Posterior cingulate gyrus (tissue), 11 donors: ENCODE measurements around the gene ZFP92.
"Not testable (repeated sequence)": the region's sequence is repeated elsewhere in the genome, so short reads cannot be mapped to it uniquely, and the experiment has no call there.

Experiments
- DNase-seq, 10 donors: peaks; one replicate each; pipeline versions ENCODE4 v3.0.0 to v3.0.0-alpha.2; 2020 to 2021; ENCODE audit warnings: mixed read lengths in 3 of 10
- intact Hi-C: fragments of 100-400 bp; cut with DNase I; formaldehyde crosslinking; loops from one replicate; pipeline ENCODE4 v1.15.1; 2023

ZFP92 gene

GRCh38 chrX:153384973-153385372, 26.3 kb upstream of the ZFP92 start:
- DNase-seq, intact Hi-C loops: not testable (repeated sequence)

- no peak for DNase-seq
- intact Hi-C loops = no loop called here
Observed at GRCh38 chrX:153386097-153386496, 25.2 kb upstream of the ZFP92 start.

DNA sequence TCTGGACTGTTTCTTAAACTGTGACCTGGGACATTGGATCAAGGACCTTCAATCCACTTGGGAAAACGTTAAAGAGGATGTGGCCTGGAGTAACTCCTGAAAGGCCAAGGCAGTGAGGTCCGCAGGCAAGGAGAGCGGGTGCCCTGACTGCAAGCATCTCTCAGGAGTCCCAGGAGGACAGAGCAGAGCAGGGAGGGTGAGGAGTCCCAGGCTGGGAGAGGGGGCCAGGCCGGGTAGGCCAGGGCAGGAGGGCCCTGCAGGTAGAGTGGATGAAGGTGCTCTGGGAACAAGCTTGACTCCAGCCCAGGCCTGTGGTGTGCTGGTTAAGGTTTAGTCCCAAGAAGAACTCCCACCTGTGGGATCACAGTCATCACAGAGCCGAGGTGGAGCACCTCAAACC, 23.9 kb upstream of the ZFP92 start:
- intact Hi-C loops = no loop called here
- peak in 2 of 10 donors; percentile 58 to 76 for DNase-seq

DNA sequence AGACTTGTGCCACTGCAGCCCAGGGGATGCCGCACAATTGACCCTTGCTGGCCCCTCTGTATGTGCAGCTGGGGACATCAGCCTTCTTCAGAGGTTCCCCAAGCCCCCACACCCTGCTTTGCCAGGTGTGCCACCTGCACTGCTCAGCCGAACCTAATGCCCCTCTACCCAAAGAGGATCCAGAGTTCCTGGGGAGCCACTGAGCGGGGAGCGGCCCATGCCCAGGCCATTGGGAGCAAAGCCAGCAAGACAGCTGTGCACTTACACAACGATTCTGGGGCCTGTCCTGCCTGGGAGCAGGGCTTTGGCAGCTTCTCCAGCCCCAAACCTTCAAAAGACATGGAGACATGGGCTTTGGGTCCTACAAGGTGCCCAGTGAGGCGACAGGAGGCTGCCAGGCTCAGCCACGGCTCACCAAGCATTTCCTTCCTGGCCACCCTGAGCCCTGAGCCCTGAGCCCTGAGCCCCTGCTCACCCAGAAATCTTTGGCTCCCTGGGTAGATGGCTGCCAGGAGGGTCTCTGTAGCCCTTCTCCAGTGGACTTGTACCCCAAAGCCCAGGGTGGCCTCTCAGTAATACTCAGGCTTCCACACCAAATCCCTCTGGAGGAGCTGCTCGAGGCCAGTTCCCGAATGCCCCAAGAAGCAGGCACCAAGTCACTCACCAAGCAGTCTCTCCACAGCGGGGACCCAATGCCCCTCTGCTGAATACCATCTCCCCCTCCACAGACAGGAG, 23.1 kb upstream of the ZFP92 start:
- intact Hi-C loops = no loop called here
- DNase-seq = peak in 1 of 10 donors; percentile 62

GRCh38 chrX:153388722-153389459, 22.4 kb upstream of the ZFP92 start:
- intact Hi-C loops = no loop called here
- DNase-seq = no peak

- DNase-seq, intact Hi-C loops: not testable (repeated sequence)
Observed at GRCh38 chrX:153389460-153389768, 21.9 kb upstream of the ZFP92 start.

DNA sequence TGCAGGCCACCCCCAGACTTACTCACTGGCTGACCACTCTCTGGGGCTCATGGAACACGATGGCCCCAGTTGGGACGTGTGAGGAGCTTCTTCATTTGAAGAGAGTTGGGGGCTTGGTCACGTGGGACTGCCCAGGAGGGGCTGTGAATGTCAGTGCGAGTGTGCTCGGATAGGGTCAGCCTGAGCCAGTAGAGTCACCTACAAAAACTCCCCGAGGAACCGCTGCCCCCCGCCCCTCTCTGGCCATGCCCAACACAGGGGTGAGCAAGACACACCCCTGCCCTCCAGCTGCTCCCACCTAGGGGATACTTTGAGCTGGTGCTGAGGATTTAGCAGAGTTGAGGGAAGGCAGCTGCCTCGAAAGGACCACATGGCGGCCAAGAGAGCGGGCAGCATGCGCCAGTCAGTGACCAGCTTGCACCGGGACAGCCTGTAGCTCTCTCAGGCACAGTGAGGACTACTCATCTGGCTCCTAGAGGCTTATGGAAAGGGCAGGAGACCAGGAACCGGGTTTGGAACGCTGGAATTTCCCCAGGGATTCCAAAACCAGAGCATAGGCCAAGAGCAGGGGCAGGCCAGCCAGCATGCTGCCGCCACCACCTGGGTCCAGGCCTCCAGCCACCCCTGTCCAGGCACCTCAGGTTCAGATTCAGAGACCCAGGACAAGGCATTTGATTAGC, 18.5 kb upstream of the ZFP92 start:
- intact Hi-C loops = no loop called here
- DNase-seq = peak in 1 of 10 donors; percentile 70

DNA sequence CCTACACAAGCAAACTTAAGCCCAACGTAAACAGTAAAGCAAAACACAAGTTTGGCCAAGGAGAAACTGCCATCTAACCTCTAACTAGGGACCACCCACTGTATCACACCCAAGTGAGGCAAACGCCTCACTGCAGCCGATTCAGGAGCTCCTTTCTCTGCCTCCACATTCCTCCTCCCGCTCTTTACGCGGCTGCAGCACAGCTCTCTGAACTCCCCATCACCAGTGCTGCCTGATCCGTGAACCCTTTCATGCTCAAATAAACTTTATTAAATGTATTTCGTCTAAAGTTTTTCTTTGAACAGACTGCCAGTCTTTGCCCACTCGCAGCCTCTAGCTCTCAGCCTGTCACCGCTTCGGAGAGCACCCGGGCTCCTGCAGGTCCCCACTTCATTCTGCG, 16.7 kb upstream of the ZFP92 start:
- intact Hi-C loops = no loop called here

GRCh38 chrX:153395613-153396319, 15.5 kb upstream of the ZFP92 start:
- DNase-seq = peak in 1 of 10 donors; percentile 35
- intact Hi-C loops = no loop called here

More for the DNA sequence above, 16.7 kb upstream of the ZFP92 start:
- DNase-seq = peak in 1 of 10 donors; percentile 63

DNA sequence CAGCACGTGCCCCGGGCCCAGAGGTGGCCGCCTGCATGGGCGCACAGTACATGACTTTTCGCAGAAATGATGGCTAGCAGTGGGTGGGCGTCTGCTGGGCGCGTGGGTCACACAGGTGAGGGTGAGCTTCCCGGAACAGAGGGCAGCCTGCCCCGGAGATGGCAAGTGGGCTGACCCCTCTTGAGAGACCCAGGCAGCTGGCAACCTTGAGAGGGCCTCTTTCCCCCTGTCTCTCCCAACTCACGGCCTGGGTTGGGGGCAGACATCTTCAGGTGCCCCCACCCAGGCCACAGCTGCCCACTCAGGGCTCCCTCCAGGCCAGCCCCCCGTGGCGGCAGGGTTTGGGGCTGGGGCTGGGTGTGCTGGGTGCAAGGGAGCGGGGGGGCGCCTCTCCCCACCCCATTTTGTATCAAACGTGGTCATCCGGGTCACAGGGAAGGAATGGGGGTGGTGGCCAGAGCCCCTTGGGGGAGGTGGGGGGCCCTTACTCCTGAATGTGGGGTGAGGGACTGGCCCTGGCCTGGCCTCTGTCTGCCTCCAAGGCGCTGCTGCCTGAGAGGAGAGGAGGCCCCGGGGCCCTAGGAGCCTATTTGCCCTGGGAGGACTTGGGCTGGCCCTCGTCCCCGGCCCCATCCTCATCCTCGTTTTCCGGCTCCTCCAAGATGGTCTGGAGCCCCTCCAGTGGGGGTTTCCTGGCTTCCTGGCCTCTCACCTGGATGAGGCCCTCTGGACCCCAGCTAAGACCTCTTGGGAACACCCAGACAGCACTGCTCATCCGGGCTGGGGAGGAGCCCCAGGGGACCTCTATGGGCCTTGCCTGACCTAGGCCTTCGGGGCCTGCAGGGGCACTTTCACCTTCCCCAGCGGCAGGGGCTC, 14.7 kb upstream of the ZFP92 start:
- peak in 1 of 10 donors; percentile 85 for DNase-seq
- intact Hi-C loops = no loop called here

DNA sequence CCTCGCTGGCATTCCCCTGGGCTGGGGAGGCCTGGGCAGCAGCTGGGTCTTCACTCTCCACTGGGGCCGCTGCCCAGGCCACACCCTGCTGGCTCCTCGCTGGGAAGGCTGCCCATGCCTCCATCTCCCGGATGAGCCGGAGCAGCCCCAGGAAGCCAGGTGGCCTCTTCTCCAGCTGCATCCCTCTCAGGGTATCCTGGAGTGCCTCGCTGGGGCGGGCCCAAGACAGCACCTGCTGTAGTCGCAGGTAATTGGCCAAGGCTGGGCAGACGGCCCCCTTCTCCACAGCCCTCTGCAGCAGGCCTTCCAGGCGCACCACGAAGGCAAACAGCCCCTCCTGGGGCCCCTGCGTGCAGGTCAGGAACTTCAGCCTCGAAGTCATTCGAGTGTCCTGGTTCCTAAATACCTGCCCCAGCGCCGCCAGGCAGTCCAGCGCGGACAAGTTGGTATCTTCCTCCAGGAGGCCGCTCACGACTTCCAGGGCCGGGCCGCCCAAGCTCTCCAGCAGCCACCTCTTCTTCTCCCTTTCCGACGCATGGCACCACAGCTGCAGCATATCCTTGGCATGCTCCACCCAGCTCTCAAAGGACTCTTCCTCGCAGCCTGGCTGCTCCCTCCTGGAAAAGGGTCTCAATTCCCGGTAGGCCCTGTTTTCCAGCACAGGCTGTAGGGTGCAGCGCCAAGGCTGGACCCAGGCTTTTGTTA, 13.9 kb upstream of the ZFP92 start:
- DNase-seq = peak in 1 of 10 donors; percentile 74
- intact Hi-C loops = no loop called here

DNA sequence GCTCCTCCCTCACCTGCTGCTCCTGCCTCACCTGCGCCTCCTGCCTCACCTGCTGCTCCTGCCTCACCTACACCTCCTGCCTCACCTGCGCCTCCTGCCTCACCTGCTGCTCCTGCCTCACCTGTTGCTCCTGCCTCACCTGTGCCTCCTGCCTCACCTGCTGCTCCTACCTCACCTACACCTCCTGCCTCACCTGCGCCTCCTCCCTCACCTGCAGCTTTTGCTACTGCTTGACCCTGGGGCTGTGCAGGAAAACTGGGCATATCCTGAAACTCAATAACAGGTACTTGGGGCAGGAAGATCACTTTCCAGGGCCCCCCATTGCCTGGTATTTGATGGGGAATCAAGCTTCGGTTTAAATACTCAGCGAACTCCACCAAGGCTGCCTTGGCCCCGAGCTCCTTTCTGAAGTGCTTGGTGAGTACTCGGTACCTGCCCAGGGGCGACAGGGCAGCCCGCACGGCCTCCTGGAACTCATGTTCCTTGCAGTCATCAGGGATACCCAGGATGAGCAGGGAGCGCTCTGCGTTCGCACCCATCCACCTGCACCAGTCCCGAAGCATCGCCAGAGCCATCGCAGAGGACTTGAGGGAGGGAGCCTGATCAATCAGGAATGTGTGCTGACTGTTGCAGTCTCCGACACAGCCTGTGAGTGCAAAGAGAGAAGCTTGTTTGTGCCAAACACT, 12.9 kb upstream of the ZFP92 start:
- peak in 2 of 10 donors; percentile 39 to 67 for DNase-seq
- intact Hi-C loops = no loop called here

DNA sequence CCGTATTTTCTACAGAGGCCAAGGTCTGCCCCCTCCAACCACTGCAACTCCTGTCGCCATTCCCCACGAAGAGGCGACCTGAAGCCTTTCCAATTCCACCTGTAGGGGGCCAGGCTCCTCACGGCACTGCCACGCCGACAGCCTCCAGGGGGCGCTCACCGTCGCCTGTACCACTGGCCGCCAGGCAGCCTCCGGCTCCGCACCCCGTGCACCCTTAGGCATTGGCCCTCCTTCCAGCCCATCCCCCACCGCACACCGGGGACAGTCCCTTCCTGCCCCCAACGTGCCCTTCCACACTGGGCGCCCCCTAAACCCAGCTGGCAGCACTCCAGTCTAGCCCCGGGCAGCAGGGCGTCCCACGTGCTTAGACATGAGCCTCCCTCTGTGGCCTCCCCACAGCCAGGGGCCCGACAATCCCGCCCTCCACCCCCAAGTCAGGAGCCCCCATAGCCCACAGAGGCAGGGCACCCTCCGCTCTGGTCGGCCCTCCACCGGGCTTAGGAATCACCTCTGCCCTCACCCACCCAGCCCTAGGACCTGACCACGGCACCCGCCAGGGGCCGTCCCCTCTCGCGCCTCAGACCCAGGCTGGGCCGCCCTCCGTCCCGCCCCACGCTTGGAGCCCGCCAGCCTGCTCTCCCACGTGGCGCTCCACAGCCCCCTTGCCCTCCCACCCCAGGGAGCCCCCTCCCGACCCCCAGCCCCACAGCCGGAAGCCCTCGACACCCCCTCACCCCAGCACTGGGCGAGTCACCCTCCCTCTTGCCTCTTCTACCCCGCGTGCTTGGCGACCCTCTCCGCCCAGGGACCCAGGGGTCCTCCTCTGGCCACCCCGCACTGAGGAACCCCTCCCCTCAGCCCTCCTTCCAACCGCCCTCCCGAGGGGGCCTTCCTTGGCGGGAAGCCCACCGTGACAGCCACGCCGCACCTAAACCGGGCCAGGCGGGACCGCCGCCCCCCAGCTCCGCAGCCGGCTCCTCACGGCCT, 10.8 kb upstream of the ZFP92 start:
- peak in 4 of 10 donors; percentile 16 to 81 (median 74) for DNase-seq
- intact Hi-C loops = no loop called here

GRCh38 chrX:153401133-153401764, 10.0 kb upstream of the ZFP92 start, which contains the start of gene PNMA6E:
Gene PNMA6E (minus strand): TSS chrX:153401350. CDS start chrX:153398849, 2,501 bp downstream.
- DNase-seq = peak in 2 of 10 donors; percentile 50 to 65
- intact Hi-C loops = no loop called here

DNA sequence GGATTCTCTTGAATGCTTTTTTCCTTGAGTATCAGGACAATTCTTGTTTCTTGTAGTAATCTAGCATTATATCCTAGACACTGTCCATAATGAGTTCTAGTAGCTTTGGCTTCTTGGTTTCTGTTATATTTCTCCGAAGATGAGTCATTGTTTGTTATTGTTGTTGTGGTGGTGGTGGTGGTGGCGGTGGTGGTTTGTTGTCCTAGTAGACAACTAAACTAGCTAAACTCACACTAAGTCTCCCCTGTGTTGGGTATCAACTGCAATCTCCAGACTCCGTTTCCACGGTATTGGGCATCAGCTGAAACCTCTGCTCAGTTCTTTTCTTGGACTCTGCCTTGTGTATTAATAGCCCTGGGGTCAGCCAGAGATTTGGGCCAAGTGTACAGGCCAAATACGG, 6.9 kb upstream of the ZFP92 start:
- DNase-seq, intact Hi-C loops: not testable (repeated sequence)

GRCh38 chrX:153405426-153405825, 5.8 kb upstream of the ZFP92 start:
- intact Hi-C loops = no loop called here
- DNase-seq = peak in 2 of 10 donors; percentile 27 to 32

GRCh38 chrX:153406011-153406410, 5.3 kb upstream of the ZFP92 start:
- DNase-seq = peak in 2 of 10 donors; percentile 35 to 48
- intact Hi-C loops = no loop called here
